Kidney (tissue), 14 donors: ENCODE results near the gene RPL21. TPM values are rescaled to one million over a fixed set of nuclear protein-coding genes. Genes with fewer than 3 reads are reported as not detected.

Experiments
- DNase-seq, 5 donors: peaks; one replicate each; pipeline ENCODE4 v3.0.0-alpha.2; 2013 to 2020
- FAIRE-seq: peaks from 2 replicates; lab custom pipeline; 2012; peaks lifted over from hg19 to GRCh38; lab: Jason Lieb, UNC
- H3K27ac ChIP-seq, 2 donors: one replicate each; pipeline ENCODE4 v1.7.0; 2013; ENCODE audit warnings: low read depth in 2 of 2, low read length in 2 of 2, inconsistent platforms in 1 of 2
- H3K27me3 ChIP-seq: one replicate; pipeline ENCODE4 v1.7.1; 2013; ENCODE audit warnings: low read length, inconsistent platforms; ENCODE audit not compliant: control insufficient read depth, insufficient read depth
- H3K36me3 ChIP-seq, 3 donors: one replicate each; pipeline versions ENCODE4 v1.7.0 to v1.7.1; 2013; ENCODE audit warnings: low read length in 3 of 3, control low read depth in 1 of 3, inconsistent platforms in 1 of 3; ENCODE audit not compliant: insufficient read depth in 3 of 3, control insufficient read depth in 2 of 3
- H3K4me1 ChIP-seq, 3 donors: one replicate each; pipeline versions ENCODE4 v1.7.0 to v1.7.1; 2013; ENCODE audit warnings: low read length in 3 of 3, inconsistent platforms in 1 of 3, low read depth in 1 of 3; ENCODE audit not compliant: control insufficient read depth in 2 of 3, insufficient read depth in 2 of 3
- H3K4me3 ChIP-seq, 3 donors: one replicate each; pipeline versions ENCODE4 v1.7.0 to v1.8.1; 2013; ENCODE audit warnings: low read length in 3 of 3, control low read depth in 1 of 3, inconsistent platforms in 1 of 3
- H3K9ac ChIP-seq, 3 donors: one replicate each; pipeline versions ENCODE4 v1.7.0 to v1.7.1; 2013; ENCODE audit warnings: low read length in 3 of 3, control low read depth in 1 of 3, inconsistent platforms in 1 of 3
- H3K9me3 ChIP-seq, 3 donors: one replicate each; pipeline versions ENCODE4 v1.7.0 to v1.7.1; 2013; ENCODE audit warnings: low read length in 3 of 3, control low read depth in 1 of 3, inconsistent platforms in 1 of 3; ENCODE audit not compliant: control insufficient read depth in 2 of 3, insufficient read depth in 1 of 3
- CTCF ChIP-seq: IDR thresholded peaks from 3 replicates; pipeline ENCODE4 v1.5.1; 2012; ENCODE audit warnings: mild to moderate bottlenecking, moderate library complexity, borderline replicate concordance; ENCODE audit not compliant: insufficient read depth; ENCODE audit errors: extremely low read depth
- intact Hi-C: fragments of 100-400 bp; cut with DNase I; formaldehyde crosslinking; loops from one replicate; pipeline ENCODE4 v1.11.1; 2022
- polyA plus RNA-seq: library from polyadenylated mRNA; stranded (reverse); fragments of 350-450 nt; fragmentation: Illumina TruSeq; extraction: RNeasy Lipid Tissue Mini Kit (QIAGEN cat#74804); gene quantifications from one replicate; pipeline ENCODE4 v1.2.3, GENCODE V29; 2014; ENCODE audit warnings: low read depth, low replicate concordance; ENCODE audit not compliant: insufficient read depth
- total RNA-seq: library from RNA; stranded (reverse); fragmentation: NEBNext Ultra II Directional; extraction: Animal tissue kit (Norgen Biotek cat#: 25700); gene quantifications from one replicate; pipeline ENCODE4 v1.2.1, GENCODE V29; 2021
- donor health status: control.
- donor health status: control.
- donor health status: control.
- donor health status: control.
- donor health status: control.
- donor health status: DM: yes; HTN: yes; CAD: no.
- donor health status: Normal renal cell carcinoma (clear cell type).

The RPL21 gene
- total and polyA plus RNA-seq, 2 donors from 2014 or later, result 864 to 2,520 TPM

- no peak overlapping the region for H3K4me3 ChIP-seq
- no peaks in the 10 kb centered on the region for H3K9me3 ChIP-seq
- DNase-seq (no peak), FAIRE-seq (no peak)
- intact Hi-C loops, result no loop called here
- no peak overlapping the region for H3K9ac ChIP-seq
- H3K27ac ChIP-seq, result no peak overlapping the region
- H3K27me3 ChIP-seq, result no peaks in the 10 kb centered on the region
- H3K36me3 ChIP-seq, result peaks cover 0 to 9% (median 8%) of the 10 kb centered on the region in 3 donors
- peaks cover 0 to 6% (median 0%) of the 10 kb centered on the region in 3 donors for H3K4me1 ChIP-seq
- TF ChIP-seq CTCF, result no peak
Measured at GRCh38 chr13:27263438-27263837, 12.1 kb downstream of the RPL21 start.

- H3K4me1 ChIP-seq, result peaks cover 0 to 6% (median 0%) of the 10 kb centered on the region in 3 donors
Measured at GRCh38 chr13:27264181-27264580, 12.8 kb downstream of the RPL21 start.

GRCh38 chr13:27264648-27265047, 13.3 kb downstream of the RPL21 start:
- FAIRE-seq, result no peak
- no peak overlapping the region for H3K4me3 ChIP-seq
- intact Hi-C loops, result no loop called here
- H3K4me1 ChIP-seq, result peaks cover 0 to 6% (median 0%) of the 10 kb centered on the region in 3 donors
- no peak for TF ChIP-seq CTCF
- peaks cover 0 to 2% (median 0%) of the 10 kb centered on the region in 3 donors for H3K36me3 ChIP-seq
- H3K9ac ChIP-seq, result no peak overlapping the region
- H3K27ac ChIP-seq, result no peak overlapping the region
- no peak for DNase-seq
- H3K27me3 ChIP-seq, result no peaks in the 10 kb centered on the region
- H3K9me3 ChIP-seq, result no peaks in the 10 kb centered on the region

More at GRCh38 chr13:27264181-27264580, 12.8 kb downstream of the RPL21 start:
- Histone ChIP-seq H3K27ac (no peak overlapping the region), H3K9me3 (no peaks in the 10 kb centered on the region), H3K4me3 (no peak overlapping the region), H3K9ac (no peak overlapping the region), H3K27me3 (no peaks in the 10 kb centered on the region), H3K36me3 (peaks cover 0 to 2% (median under 1%) of the 10 kb centered on the region in 3 donors)
- no peak for TF ChIP-seq CTCF
- no peak for FAIRE-seq
- peak in 1 of 5 donors; percentile 44 for DNase-seq
- intact Hi-C loops, result no loop called here

- H3K9me3 ChIP-seq, result no peaks in the 10 kb centered on the region
- FAIRE-seq (no peak), DNase-seq (no peak)
- H3K27ac ChIP-seq, result no peak overlapping the region
- H3K36me3 ChIP-seq, result no peaks in the 10 kb centered on the region
- H3K4me1 ChIP-seq, result peaks cover 0 to 6% (median 0%) of the 10 kb centered on the region in 3 donors
- no peak for TF ChIP-seq CTCF
- no peak overlapping the region for H3K9ac ChIP-seq
- intact Hi-C loops, result no loop called here
- H3K4me3 ChIP-seq, result no peak overlapping the region
- no peaks in the 10 kb centered on the region for H3K27me3 ChIP-seq
Measured at GRCh38 chr13:27266917-27267316, 15.6 kb downstream of the RPL21 start.
